HEK293T (cell line): Measurements from ENCODE around the gene SGIP1.

Experiments
- BHLHE40 ChIP-seq: fragments of 450-650 bp; IDR thresholded peaks from 2 replicates; pipeline ENCODE4 v1.6.1; 2016; ENCODE audit warnings: mild to moderate bottlenecking, moderate library complexity, borderline replicate concordance
- CTBP1 ChIP-seq: fragments of 450-650 bp; IDR thresholded peaks from 2 replicates; pipeline ENCODE4 v1.6.1; 2016; ENCODE audit warnings: borderline replicate concordance
- FOXA1 ChIP-seq: fragments of 450-650 bp; IDR thresholded peaks from 2 replicates; pipeline ENCODE4 v1.6.1; 2016; ENCODE audit warnings: mild to moderate bottlenecking
- FOXK2 ChIP-seq: fragments of 450-650 bp; IDR thresholded peaks from 2 replicates; pipeline ENCODE4 v1.6.1; 2016; ENCODE audit warnings: mild to moderate bottlenecking
- FOXM1 ChIP-seq: fragments of 450-650 bp; IDR thresholded peaks from 2 replicates; pipeline ENCODE4 v1.6.1; 2017; ENCODE audit warnings: mild to moderate bottlenecking, borderline replicate concordance
- L3MBTL2 ChIP-seq: fragments of 450-650 bp; conservative IDR thresholded peaks from 2 replicates; pipeline ENCODE4 v1.6.1; 2016; ENCODE audit warnings: mild to moderate bottlenecking
- LEF1 ChIP-seq: fragments of 450-650 bp; IDR thresholded peaks from 2 replicates; pipeline ENCODE4 v1.6.1; 2017; ENCODE audit warnings: mild to moderate bottlenecking, borderline replicate concordance
- PKNOX1 ChIP-seq: fragments of 450-650 bp; IDR thresholded peaks from 2 replicates; pipeline ENCODE4 v1.6.1; 2016
- SP1 ChIP-seq: fragments of 450-650 bp; IDR thresholded peaks from 2 replicates; pipeline ENCODE4 v1.6.1; 2017
- SUZ12 ChIP-seq: fragments of 450-650 bp; IDR thresholded peaks from 2 replicates; pipeline ENCODE4 v1.6.1; 2016; ENCODE audit warnings: mild to moderate bottlenecking

- TF ChIP-seq PKNOX1 (no peak), CTBP1 (no peak), BHLHE40 (no peak), FOXK2 (no peak), LEF1 (no peak), SP1 (no peak), L3MBTL2 (no peak), SUZ12 (no peak), FOXA1 (no peak), FOXM1 (no peak)
Observed at GRCh38 chr1:66517959-66518358, 16.0 kb upstream of the SGIP1 start.
